GM21786 (cell line): ENCODE data around the gene OXER1.

Experiments
- ATAC-seq: cut with Tn5 transposase; IDR thresholded peaks from one replicate; pipeline ENCODE4 v1.9.1; 2021; ENCODE audit not compliant: unreplicated experiment

The OXER1 gene

DNA sequence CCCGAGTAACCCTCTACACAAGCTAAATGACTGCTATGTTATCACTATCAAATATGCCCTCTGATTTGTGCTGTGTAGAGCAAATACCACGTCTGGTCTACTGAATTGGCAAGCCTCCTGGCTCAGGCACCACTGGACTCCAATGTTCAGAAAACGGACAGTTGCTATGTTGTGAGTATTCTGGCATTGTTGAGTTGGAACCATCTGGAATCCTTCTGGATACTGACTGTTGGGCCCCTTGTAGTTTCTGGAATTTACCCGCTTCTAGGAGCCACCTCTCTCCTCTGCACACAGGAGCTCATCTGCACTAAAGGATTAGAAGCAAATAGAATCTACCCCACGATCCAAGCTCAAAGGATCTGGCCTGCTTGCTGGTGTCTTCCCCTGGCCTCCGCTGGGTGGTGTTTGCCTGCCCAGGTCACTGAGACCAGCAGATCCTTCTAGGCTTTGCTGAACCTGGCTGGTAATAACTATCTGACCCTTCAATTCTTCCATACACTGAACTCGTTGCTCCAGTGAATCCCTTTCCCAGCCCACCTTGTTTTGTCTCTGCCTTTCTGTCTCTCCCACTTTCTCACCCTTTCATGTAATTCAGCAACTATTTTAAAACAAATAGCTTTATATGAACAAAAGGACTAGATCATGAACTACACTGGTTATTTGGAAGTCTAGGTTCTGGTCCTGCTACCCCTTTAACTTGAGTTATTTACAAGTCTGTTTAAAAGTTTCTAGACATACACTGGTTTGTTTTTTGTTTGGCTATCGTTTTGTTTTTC is 30.5 kb upstream of the OXER1 start:
- no peak for ATAC-seq

GRCh38 chr2:42793334-42794270 is 29.7 kb upstream of the OXER1 start:
- no peak for ATAC-seq

DNA sequence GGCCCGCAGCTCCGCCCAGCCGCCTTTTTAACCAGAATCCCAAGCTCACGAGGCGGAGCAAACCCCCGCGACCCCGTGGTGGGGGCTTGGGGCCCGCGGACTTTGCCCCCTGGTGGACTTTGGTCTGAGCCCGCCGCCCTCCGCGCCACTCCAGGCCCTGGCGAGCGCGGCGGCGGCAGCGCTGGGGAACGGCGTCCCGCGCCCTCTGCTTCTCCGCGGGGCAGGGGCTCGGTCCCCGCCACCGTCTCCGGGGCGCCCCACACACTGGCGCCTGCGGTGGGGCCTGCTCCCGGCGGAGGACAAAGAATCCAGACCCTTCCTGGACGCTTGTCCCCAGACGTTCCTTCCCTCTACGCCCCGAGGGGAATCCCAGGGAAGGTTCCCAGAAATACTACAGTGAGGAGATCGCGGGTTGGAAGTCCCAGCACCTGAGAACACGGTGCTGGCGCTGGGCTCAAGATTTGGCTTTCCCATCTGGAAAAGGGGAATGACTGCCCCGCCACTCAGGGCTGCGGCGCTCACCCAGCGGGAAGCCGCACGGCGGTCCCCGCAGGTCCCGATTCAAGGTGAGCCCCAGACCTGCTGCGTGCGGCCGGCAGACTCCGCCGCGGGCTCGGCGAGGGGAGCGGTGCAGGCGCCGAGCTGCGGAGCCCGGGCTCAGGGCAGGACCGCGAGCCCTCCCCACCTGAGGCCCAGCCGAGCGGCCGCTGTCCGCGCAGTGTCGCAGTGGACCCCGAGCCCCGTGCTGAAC is 28.8 kb upstream of the OXER1 start, which contains the start of gene HAAO:
HAAO (minus strand) TSS at position 1 of the 751 bp plus-strand sequence. CDS start 47 bp downstream, outside the sequence.
- ATAC-seq, result peak; percentile 25

GRCh38 chr2:42792087-42792582 is 28.2 kb upstream of the OXER1 start:
- peak; percentile 23 for ATAC-seq

GRCh38 chr2:42791606-42792005 is 27.7 kb upstream of the OXER1 start:
- ATAC-seq, result no peak

GRCh38 chr2:42789751-42790150 is 25.8 kb upstream of the OXER1 start:
- ATAC-seq, result no peak

DNA sequence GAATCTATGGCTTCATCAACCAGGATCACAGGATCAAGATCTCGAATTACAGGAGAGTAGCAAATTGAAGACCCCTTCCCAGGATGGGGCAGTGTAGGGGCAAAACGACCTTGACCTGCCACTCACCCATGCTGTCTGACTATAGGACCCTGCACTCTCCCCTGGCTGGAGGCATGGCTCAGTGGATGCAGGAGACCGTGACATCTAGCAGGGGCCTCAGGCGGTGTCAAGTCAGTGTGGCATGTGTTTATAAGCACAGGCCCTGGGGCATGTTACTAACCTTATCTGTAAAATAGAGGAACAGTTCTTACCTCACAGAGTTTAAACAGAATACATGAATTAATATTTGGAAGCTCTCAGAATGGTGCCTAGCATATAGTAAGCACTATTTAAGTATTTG is 24.9 kb upstream of the OXER1 start:
- no peak for ATAC-seq

- ATAC-seq, result no peak
Observed at GRCh38 chr2:42788478-42788793, 24.5 kb upstream of the OXER1 start.

DNA sequence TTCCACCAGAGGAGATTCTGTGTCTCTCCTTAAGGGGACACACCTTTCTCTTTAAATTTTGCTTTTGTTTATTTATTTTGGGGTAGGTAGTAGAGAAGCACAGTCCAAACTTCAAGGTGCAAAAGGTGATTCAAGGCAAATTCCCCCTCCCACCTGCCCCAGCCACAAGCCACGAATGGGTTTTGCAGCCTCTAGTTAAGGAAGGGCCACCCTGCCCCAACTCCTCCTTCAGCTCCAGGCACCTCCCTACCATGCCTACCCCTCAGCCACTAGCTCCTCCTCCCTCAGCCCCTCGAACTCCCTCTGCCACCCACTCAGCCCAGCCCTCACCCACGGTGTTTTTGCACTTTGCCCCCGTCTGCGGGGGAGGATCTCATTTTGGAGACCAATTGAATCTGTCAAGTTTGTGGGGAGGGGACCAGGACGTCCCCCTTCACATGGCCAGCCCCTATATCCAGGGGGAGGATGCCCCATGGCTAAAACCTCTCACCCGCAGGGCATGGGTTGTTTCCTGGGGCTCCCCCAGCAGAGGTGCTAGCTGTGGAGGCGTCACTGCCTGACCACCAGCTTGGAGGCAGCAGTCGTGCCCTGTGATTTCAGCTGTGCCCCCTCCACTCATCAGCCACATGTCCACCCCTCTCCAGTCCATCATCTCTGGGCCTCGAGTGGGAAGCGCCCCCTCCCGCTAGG is 24.0 kb upstream of the OXER1 start:
- ATAC-seq, result no peak

GRCh38 chr2:42787424-42787787 is 23.5 kb upstream of the OXER1 start:
- no peak for ATAC-seq

GRCh38 chr2:42786561-42787345 is 22.8 kb upstream of the OXER1 start:
- no peak for ATAC-seq

DNA sequence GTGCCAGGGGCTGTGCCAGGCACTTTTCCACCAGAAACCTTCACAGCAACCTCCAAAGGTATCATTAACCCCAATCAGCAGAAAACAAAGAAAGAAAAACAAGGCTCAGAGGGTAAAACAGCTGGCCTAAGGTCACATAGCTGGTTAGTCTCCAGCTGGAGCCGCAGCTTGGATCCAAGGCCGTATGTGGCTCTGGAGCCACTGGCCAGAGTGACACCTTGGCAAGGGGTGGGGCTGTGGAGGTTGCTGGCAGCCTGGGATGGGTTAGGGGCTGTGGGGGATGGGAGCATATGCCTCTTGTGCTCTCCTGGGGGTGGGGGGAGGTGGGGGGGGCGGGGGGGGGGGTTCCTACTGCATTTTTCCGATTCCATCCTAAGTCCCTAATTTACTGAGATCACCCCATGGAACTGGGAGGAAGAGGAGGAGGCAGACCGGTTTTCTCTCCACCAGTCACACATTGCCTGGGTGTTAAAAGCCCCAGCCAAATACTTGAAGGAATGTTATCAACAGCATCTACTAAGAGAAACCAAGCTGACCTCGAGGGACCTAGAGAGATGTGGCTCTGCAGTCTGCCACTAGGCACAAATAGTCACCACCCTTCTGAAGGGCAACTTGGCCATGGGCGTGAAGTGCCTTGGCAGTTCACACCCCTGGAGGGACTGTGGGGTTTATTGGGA is 20.4 kb upstream of the OXER1 start:
- ATAC-seq, result no peak

GRCh38 chr2:42783511-42783910 is 19.6 kb upstream of the OXER1 start:
- ATAC-seq, result no peak

- ATAC-seq, result no peak
Observed at GRCh38 chr2:42781181-42781580, 17.2 kb upstream of the OXER1 start.

GRCh38 chr2:42777883-42778805 is 14.2 kb upstream of the OXER1 start:
- no peak for ATAC-seq

- ATAC-seq, result no peak
Observed at GRCh38 chr2:42775810-42776209, 11.9 kb upstream of the OXER1 start.

- no peak for ATAC-seq
Observed at GRCh38 chr2:42775186-42775585, 11.3 kb upstream of the OXER1 start.

GRCh38 chr2:42771546-42772153 is 7.7 kb upstream of the OXER1 start:
- ATAC-seq, result no peak
